Astrocyte of the cerebellum (primary cell): ENCODE data around the gene BLOC1S3.
A peak's percentile ranks its signal among the peaks of the same experiment; 100 is the strongest.

Source experiments
- DNase-seq: peaks from one replicate; pipeline ENCODE4 v3.0.0-alpha.2; 2011; ENCODE audit warnings: low read depth
- H3K4me3 ChIP-seq: 2 replicates; pipeline ENCODE4 v1.5.1; 2011; ENCODE audit warnings: mild to moderate bottlenecking, low read depth, low read length, moderate library complexity
- in situ Hi-C: cut with HindIII; loops from 2 replicates; pipeline ENCODE4 v1.10.0; 2017; ENCODE audit warnings: low sequenced_read_pairs
- TF ChIP-seq, protein P1 (sequence below): IDR thresholded peaks from 2 replicates; pipeline ENCODE4 v1.5.1; 2012; ENCODE audit warnings: low read length, low read depth, moderate library complexity, mild to moderate bottlenecking; ENCODE audit errors: missing control alignments

Gene BLOC1S3

GRCh38 chr19:45175515-45176345 lies 2.9 kb upstream of the BLOC1S3 start:
- no peak overlapping the region for H3K4me3 ChIP-seq
- in situ Hi-C loops, result no loop called here
- TF ChIP-seq, protein P1, sequence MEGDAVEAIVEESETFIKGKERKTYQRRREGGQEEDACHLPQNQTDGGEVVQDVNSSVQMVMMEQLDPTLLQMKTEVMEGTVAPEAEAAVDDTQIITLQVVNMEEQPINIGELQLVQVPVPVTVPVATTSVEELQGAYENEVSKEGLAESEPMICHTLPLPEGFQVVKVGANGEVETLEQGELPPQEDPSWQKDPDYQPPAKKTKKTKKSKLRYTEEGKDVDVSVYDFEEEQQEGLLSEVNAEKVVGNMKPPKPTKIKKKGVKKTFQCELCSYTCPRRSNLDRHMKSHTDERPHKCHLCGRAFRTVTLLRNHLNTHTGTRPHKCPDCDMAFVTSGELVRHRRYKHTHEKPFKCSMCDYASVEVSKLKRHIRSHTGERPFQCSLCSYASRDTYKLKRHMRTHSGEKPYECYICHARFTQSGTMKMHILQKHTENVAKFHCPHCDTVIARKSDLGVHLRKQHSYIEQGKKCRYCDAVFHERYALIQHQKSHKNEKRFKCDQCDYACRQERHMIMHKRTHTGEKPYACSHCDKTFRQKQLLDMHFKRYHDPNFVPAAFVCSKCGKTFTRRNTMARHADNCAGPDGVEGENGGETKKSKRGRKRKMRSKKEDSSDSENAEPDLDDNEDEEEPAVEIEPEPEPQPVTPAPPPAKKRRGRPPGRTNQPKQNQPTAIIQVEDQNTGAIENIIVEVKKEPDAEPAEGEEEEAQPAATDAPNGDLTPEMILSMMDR, result no peak
- no peak for DNase-seq

- DNase-seq, result no peak
- TF ChIP-seq, protein P1, result no peak
- peak within 1 kb of the TSS; percentile 96 for H3K4me3 ChIP-seq
- in situ Hi-C loops, result no loop called here
These were observed 745 bp upstream of the BLOC1S3 start, which contains the start of gene TRAPPC6A for GRCh38 chr19:45177817-45178261. TRAPPC6A (minus strand) TSS chr19:45178237; CDS start chr19:45178218, 19 bp downstream.

GRCh38 chr19:45179072-45179891 lies 698 bp downstream of the BLOC1S3 start:
- peak overlapping the region; percentile 81 for H3K4me3 ChIP-seq
- DNase-seq, result no peak
- TF ChIP-seq, protein P1, result no peak
- in situ Hi-C loops, result no loop called here

DNA sequence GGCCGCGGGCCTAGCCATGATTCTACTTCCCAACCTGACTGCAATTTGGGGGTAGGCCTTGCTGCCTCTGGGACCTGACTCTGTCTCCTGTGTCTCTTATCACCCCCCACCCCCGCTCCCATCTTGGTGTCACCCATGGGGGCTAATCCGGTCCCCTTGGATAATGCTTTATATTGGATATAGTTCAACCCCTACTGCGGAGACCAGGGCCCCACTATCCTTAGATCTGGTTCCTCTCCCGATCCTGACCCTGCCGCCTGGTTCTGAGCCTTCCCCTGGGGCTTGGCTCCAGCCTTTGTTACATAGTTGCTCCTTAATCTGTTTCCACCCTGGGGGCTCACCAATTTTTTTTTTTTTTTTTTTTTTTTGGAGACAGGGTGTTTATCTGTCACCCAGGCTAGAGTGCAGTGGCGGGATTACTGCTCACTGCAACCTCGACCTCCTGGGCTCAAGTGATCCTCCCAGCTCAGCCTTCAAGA lies 1.3 kb downstream of the BLOC1S3 start:
- TF ChIP-seq, protein P1, result no peak
- no peak for DNase-seq
- in situ Hi-C loops, result no loop called here
- H3K4me3 ChIP-seq, result peak overlapping the region; percentile 81

DNA sequence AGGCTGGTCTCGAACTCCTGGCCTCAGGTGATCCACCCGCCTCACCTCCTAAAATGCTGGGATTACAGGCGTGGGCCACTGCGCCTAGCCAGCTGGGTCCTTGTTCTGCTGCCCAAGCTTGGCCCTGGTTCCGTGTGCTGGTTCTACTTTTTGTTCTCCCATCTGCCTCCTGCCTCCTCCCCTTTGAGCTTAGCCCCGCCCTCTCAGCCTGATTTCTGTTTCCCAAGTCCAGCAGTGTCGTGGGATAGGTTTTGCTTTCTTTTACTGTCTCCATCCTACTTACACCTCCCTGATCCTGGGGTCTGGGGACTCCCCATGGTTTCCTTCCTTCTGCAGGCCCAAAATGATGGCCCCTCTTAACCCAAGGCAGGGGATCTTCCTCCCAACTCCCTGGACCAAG lies 2.4 kb downstream of the BLOC1S3 start:
- TF ChIP-seq, protein P1, result no peak
- no peak overlapping the region for H3K4me3 ChIP-seq
- DNase-seq, result no peak
- in situ Hi-C loops, result no loop called here

GRCh38 chr19:45182758-45183157 lies 4.2 kb downstream of the BLOC1S3 start:
- no peak for DNase-seq
- in situ Hi-C loops, result no loop called here
- TF ChIP-seq, protein P1, result no peak
- H3K4me3 ChIP-seq, result no peak overlapping the region
